HG03432 (cell line): ENCODE measurements around the gene SLC4A11.
A peak's percentile ranks its signal among the peaks of the same experiment; 100 is the strongest.
"Not testable (repeated sequence)": the region's sequence is repeated elsewhere in the genome, so short reads cannot be mapped to it uniquely, and the experiment has no call there.

Experiments
- ATAC-seq: cut with Tn5 transposase; IDR thresholded peaks from one replicate; pipeline ENCODE4 v1.9.1; 2021; ENCODE audit warnings: mild to moderate bottlenecking, moderate library complexity; ENCODE audit not compliant: unreplicated experiment

Gene SLC4A11

DNA sequence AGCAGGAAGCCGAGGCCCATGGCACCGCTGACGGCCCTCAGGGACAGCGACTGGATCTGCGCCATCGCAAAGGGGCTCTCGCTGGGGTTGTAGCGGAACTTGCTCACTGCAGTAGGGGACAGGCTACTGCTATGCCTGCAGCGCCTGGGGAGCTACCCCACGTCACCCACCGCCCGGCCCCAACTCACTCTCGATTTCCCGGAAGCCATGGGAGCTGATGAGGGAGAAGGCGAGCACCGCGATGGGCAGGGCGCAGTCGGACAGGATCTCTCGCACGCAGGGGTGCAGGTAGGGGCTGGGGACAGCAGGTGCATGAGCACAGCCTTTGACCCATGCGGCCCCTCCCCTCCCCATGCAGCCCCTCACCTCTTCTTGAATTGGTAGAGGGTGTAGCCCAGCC lies 9.8 kb downstream of the SLC4A11 start:
- ATAC-seq: no peak

- no peak for ATAC-seq
Observed at GRCh38 chr20:3228750-3229032, 10.3 kb downstream of the SLC4A11 start.

- ATAC-seq: no peak
Observed at GRCh38 chr20:3227936-3228749, 10.8 kb downstream of the SLC4A11 start.

DNA sequence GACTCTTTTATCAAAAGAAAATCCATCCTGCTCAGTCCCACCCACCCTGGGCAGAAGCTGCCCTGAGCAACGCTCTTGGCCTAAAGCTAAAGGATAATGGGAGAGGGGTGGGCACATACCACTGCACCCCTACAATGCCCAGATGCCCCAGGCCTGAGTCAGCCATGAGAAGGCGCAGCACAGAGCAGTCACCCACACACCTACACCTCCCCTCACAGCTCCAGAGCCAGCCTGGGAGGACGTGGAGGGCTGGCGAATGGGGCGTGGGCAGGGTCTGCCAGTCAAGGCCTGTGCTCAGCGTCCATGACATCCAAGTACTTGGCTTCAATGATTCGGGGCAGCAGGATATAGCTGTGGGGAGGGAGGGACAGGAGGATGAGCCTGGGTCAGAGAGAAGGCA lies 11.5 kb downstream of the SLC4A11 start:
- no peak for ATAC-seq

GRCh38 chr20:3226864-3227263 lies 12.1 kb downstream of the SLC4A11 start:
- ATAC-seq: no peak

GRCh38 chr20:3226093-3226492 lies 12.9 kb downstream of the SLC4A11 start:
- no peak for ATAC-seq

DNA sequence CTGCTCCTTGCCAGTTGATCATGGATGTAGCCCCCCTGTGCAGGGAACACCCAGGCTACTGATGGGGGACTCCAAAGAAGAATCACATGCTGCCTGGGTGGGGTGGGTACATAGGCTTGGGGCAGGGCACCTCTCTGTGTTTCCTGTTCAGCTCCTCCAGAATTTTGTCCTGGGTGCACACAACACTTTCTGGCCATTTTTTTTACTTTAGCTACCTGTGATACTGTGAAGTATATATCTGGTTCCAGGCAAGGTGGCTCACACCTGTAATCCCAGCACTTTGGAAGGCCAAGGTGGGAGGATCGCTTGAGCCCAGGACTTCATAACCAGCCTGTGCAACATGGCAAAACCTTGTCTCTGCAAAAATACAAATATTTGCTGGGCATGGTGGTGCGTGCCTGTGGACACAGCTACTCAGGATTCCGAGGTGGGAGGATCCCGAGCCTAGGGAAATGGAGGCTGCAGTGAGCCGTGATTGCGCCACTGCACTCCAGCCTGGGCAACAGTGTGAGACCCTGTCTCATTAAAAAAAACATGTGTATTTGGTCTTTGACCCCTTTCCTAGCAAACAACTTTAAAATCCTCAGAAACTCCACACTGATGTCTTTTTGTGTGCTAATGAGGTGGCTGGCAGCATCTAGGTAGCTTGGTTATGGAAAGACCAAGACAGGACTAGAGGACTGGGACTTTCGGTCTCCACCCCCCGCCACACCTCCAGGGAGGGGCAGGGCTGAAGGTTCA lies 14.1 kb downstream of the SLC4A11 start:
- no peak for ATAC-seq

DNA sequence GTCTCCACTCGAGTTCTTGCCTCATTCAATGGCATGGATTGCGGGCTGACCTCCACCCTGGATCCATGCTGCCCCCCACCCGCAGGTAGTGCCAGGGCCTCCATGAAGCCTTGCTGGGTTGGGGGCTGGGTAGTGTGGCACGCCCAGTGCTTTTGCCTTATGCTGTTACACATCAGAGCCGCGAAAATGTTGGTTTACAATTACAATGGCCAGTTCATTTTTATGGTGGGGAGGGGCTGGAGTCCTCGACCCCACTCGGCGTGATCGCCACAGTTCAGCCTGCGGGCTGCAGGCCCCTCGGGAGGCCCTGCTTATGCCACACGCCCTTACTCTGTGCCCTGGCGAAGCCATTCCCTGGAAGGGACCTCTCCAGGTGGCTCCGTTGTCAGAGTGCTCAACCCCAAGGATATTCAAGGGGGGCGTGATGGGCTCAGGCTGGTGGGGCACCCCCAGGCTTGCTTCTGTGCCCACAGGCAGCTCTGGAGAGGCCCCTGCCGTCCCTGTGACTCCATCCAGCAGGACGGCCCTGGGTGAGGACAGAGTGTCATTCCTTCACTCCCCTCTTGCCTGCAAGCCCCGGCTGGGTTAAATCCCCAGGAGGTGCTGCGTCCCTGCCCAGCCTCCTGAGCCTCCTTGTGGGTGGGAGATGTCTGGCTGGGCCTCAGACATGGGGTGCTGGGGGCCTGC lies 14.9 kb downstream of the SLC4A11 start:
- ATAC-seq: no peak

- ATAC-seq: no peak
Observed at GRCh38 chr20:3223651-3223993, 15.4 kb downstream of the SLC4A11 start.

DNA sequence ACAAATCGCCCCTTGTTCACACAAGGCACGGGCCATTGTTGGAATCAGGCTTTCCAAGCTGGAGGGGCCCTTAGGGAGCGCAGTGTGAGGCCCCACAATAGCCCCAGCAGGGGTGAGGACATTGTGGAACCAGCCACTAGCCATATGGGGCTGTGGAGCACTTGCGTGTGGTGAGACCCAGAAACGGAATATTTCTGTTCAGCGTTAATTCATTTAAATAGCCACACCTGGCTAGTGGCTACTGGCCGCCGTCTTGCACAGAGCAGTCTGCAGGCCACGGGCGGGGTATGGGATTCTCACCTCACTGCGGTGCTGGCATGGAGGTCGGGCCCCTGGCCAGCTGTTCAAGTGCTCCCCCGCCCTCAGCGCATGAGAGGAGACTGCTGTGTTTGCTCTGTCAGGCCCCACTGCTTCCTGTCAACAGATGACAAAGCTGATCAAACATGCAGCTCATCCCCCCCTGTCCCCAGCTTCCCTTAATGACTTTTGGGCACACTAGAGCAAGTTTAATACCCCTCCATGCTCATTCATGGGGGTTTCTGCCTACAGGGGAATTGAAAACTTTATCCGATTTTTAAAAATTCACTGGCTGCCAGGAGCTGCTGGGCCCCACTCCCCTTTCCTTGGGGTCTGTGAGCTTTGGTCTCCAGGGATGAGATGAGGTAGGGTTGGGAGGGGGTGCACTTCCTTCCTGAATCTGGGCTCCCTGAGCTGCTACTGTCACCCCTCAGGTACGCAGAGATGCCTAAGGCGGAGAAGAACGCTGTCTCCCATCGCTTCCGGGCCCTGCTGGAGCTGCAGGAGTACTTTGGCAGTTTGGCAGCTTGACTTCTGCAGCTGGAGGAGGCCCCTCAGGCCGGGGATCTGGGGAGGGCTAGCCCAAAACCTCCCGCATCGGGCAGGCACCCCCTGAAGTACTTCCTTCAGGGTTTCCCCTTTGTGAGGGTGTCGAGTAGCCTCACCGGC lies 16.1 kb downstream of the SLC4A11 start:
- peak; percentile 71 for ATAC-seq

GRCh38 chr20:3221398-3222226 lies 17.4 kb downstream of the SLC4A11 start:
- ATAC-seq: no peak

GRCh38 chr20:3218307-3218988 lies 20.5 kb downstream of the SLC4A11 start:
- peak; percentile 65 for ATAC-seq

DNA sequence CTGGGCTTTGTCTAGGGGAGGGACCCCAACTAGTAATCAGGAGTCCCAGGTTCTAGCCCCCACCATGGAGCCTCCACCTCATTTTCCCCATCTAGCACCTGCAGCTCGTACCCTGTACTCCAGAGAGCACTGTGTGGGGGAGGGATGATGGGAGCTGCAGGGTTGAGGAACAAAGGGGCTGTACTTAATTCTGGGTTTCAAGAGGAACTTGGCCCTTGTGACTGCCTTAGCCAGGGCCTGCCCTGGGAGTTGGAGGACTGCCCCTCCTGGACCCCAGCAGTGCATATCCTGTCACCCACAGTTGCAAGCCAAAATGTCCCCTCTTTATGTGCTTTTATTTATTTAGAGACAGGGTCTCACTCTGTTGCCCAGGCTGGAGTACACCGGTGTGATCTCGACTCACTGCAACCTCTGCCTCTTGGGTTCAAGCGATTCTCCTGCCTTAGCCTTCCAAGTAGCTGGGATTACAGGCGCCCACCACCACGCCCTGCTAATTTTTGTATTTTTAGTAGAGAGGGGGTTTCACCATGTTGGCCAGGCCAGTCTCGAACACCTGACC lies 23.6 kb downstream of the SLC4A11 start:
- not testable (repeated sequence) for ATAC-seq

DNA sequence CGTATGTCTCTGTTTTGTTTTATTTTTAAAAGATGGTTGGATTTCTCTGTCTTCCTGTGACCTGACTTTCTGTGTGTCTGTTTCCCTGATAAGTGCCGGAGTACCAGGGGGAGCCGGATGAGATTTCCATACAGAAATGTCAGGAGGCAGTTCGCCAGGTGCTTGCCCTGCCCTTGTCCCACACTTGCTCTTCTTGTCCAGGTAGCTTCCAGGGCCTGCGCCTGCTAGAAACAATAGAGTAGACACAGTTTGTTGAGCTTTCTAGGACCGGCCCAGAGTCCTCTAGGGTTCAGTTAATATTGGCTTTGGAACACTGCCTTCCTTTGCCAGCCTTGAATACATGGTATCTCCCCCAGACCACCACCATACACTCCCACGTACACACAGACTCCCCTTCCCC lies 25.8 kb downstream of the SLC4A11 start:
- no peak for ATAC-seq

- no peak for ATAC-seq
Observed at GRCh38 chr20:3210346-3210745, 28.6 kb downstream of the SLC4A11 start.

DNA sequence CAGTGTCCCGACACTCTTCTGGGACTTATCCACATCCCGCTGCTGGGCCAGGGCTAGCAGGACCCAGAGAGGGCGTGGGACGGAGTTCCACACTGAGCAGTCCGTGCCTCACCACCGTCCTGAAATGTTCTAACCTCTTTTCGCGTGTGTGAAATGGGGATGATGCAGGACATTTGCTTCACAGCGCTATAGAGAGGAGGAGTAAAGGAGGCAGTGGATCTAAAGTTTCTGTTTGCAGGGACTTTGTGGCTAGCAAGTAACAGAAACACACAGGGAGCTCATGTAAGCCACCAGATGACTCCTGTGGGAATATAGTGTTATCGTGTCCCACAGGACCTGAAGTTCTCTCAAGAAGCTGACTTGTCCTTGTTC lies 29.1 kb downstream of the SLC4A11 start:
- no peak for ATAC-seq

DNA sequence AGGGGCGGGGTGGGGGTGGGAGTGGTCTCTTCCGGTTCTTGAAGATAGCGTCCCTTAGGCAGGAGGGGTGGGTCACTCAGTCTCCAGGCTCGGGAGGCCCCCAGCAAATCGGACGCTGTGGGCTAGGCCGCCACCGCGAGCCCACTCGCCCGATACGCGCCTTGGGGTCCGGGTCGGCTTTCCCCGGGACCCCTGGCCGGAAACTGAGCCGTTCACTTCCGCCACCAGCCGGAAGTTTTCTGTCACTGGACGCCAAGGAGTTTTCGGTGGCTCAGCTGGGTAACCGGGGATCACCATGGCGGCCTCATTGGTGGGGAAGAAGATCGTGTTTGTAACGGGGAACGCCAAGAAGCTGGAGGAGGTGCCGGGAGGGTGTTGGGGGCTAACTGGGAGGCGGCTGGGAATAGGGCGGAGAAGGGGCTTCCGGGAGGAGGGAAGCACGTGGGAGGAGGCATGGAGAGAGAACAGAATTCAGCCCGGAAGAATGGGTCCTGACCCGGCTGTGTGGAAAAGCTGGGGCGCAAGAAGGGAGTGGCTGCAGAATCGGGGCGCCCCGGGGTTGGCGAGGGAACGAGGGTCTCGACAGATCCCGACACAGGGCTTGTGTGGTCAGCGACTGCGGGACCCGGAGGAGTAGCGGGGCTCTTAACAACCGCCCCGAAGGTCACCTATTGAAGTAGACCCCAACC lies 29.6 kb downstream of the SLC4A11 start, which contains the start of gene ITPA:
TSS of gene ITPA (plus strand) at position 242 of the 689 bp plus-strand sequence. CDS start at position 296, 54 bp downstream.
- ATAC-seq: no peak

DNA sequence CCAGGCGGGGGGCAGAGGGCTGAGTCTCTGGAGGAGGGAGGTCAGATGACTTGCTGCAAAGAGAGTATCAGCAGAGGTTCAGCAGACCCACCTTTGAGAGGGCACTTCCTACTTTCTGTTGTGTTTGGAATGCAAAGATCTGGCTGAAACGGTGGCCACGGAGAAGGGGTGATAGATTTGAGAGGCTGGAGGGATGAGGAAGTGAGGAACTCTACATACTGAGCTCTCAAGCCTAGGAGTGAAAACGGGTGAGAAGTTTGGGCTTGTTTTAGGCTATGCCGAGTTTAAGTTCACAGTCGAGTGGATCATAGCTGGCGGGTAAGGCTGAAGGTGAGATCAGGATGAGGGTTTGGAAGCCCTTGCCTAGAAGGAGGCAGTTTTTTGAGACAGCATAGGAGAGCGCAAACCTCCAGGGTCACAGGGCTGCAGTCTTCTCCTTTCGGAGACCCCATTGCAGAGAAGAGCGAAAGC lies 30.2 kb downstream of the SLC4A11 start:
- no peak for ATAC-seq
